HL-60 (cell line): ENCODE measurements around the gene PCDHA9.

Experiments
- DNase-seq, 2 experiments: peaks; one replicate each; pipeline ENCODE4 v3.0.0-alpha.2; 2010 to 2020; ENCODE audit warnings: low read depth in 1 of 2, low spot score in 1 of 2
- H3K27ac ChIP-seq: fragments of 250-450 bp; sonication (Bioruptor Pico); replicated peaks from 2 replicates; pipeline ENCODE4 v1.5.1; 2020; ENCODE audit warnings: mild to moderate bottlenecking, moderate library complexity
- H3K27me3 ChIP-seq: fragments of 250-450 bp; sonication (Bioruptor Pico); 2 replicates; pipeline ENCODE4 v1.5.1; 2021; ENCODE audit warnings: mild to moderate bottlenecking, moderate library complexity; ENCODE audit not compliant: insufficient read depth, poor library complexity, severe bottlenecking
- H3K4me3 ChIP-seq: replicated peaks from 2 replicates; pipeline ENCODE4 v1.5.1; 2011; ENCODE audit warnings: mild to moderate bottlenecking, control low read depth, low read length; ENCODE audit not compliant: insufficient read depth
- GABPA ChIP-seq: IDR thresholded peaks from 2 replicates; pipeline ENCODE4 v1.6.1; 2012; ENCODE audit warnings: low read depth
- POLR2AphosphoS5 ChIP-seq: IDR thresholded peaks from 2 replicates; pipeline ENCODE4 v1.6.1; 2012; ENCODE audit warnings: low read depth
- SPI1 ChIP-seq: IDR thresholded peaks from 2 replicates; pipeline ENCODE4 v1.6.1; 2012; ENCODE audit warnings: low read depth, mild to moderate bottlenecking, borderline replicate concordance
- TF ChIP-seq, protein P1 (sequence below): IDR thresholded peaks from 2 replicates; pipeline ENCODE4 v1.6.1; 2012; ENCODE audit warnings: low read depth; ENCODE audit not compliant: insufficient replicate concordance
- TF ChIP-seq, protein P2 (sequence below): IDR thresholded peaks from one replicate; pipeline ENCODE4 v1.5.1; 2011; ENCODE audit warnings: low read length, control low read depth, inconsistent platforms; ENCODE audit not compliant: insufficient read depth

Gene PCDHA9

DNA sequence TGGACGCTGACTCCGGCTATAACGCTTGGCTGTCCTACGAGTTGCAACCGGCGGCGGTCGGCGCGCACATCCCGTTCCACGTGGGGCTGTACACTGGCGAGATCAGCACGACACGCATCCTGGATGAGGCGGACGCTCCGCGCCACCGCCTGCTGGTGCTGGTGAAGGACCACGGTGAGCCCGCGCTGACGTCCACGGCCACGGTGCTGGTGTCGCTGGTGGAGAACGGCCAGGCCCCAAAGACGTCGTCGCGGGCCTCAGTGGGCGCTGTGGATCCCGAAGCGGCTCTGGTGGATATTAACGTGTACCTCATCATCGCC lies 29.0 kb downstream of the PCDHA9 start:
- Histone ChIP-seq H3K27ac (no peak overlapping the region), H3K4me3 (no peak overlapping the region), H3K27me3 (no peaks in the 10 kb centered on the region)
- TF ChIP-seq GABPA (no peak), SPI1 (no peak), POLR2AphosphoS5 (no peak)
- TF ChIP-seq, protein P1, sequence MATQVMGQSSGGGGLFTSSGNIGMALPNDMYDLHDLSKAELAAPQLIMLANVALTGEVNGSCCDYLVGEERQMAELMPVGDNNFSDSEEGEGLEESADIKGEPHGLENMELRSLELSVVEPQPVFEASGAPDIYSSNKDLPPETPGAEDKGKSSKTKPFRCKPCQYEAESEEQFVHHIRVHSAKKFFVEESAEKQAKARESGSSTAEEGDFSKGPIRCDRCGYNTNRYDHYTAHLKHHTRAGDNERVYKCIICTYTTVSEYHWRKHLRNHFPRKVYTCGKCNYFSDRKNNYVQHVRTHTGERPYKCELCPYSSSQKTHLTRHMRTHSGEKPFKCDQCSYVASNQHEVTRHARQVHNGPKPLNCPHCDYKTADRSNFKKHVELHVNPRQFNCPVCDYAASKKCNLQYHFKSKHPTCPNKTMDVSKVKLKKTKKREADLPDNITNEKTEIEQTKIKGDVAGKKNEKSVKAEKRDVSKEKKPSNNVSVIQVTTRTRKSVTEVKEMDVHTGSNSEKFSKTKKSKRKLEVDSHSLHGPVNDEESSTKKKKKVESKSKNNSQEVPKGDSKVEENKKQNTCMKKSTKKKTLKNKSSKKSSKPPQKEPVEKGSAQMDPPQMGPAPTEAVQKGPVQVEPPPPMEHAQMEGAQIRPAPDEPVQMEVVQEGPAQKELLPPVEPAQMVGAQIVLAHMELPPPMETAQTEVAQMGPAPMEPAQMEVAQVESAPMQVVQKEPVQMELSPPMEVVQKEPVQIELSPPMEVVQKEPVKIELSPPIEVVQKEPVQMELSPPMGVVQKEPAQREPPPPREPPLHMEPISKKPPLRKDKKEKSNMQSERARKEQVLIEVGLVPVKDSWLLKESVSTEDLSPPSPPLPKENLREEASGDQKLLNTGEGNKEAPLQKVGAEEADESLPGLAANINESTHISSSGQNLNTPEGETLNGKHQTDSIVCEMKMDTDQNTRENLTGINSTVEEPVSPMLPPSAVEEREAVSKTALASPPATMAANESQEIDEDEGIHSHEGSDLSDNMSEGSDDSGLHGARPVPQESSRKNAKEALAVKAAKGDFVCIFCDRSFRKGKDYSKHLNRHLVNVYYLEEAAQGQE = no peak
- TF ChIP-seq, protein P2, sequence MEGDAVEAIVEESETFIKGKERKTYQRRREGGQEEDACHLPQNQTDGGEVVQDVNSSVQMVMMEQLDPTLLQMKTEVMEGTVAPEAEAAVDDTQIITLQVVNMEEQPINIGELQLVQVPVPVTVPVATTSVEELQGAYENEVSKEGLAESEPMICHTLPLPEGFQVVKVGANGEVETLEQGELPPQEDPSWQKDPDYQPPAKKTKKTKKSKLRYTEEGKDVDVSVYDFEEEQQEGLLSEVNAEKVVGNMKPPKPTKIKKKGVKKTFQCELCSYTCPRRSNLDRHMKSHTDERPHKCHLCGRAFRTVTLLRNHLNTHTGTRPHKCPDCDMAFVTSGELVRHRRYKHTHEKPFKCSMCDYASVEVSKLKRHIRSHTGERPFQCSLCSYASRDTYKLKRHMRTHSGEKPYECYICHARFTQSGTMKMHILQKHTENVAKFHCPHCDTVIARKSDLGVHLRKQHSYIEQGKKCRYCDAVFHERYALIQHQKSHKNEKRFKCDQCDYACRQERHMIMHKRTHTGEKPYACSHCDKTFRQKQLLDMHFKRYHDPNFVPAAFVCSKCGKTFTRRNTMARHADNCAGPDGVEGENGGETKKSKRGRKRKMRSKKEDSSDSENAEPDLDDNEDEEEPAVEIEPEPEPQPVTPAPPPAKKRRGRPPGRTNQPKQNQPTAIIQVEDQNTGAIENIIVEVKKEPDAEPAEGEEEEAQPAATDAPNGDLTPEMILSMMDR = no peak
- no peak for DNase-seq

DNA sequence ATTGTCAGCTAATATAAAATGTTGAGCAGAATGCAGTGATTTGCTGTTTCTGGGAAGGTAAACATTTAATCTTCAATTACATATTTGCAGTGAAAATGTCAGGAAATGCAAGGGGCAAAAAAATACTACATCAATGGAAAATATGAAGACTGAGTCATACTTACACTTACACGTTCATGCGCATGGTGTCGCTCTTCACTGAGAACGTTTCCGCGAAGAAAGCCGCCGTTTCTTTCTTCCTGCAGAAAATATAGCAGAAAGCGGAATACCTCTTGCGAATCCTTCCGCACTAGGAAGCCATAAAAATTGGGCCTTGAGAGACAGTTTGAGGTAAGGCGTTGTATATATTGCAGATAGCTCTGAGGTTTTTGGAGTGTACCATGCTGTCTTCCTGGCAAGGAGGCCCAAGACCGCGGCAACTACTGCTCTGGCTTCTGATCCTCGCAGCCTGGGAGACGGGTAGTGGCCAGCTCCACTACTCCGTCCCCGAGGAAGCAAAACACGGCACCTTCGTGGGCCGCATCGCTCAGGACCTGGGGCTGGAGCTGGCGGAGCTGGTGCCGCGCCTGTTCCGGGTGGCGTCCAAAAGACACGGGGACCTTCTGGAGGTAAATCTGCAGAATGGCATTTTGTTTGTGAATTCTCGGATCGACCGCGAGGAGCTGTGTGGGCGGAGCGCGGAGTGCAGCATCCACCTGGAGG lies 33.9 kb downstream of the PCDHA9 start, which contains the start of gene PCDHA13:
TSS of gene PCDHA13 (plus strand) at position 236 of the 702 bp plus-strand sequence. CDS start at position 381, 145 bp downstream.
- no peak for DNase-seq
- H3K27ac ChIP-seq = no peak within 1 kb of the TSS
- no peaks in the 10 kb centered on the region for H3K27me3 ChIP-seq
- TF ChIP-seq, protein P1 = no peak
- no peak for TF ChIP-seq SPI1
- no peak for TF ChIP-seq GABPA
- TF ChIP-seq, protein P2 = no peak
- no peak for TF ChIP-seq POLR2AphosphoS5
- H3K4me3 ChIP-seq = no peak within 1 kb of the TSS

DNA sequence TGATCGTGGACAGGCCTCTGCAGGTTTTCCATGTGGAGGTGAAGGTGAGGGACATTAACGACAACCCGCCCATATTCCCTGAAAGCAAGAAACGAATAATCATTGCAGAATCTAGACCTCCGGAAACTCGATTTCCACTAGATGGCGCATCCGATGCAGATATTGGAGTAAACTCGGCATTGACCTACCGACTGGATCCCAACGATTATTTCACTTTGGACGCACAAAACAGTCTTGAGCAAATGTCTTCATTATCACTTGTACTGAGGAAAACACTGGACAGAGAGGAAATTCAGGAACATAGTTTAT lies 34.4 kb downstream of the PCDHA9 start:
- H3K4me3 ChIP-seq = no peak overlapping the region
- no peak for DNase-seq

More for the DNA sequence above, 34.4 kb downstream of the PCDHA9 start:
- H3K27me3 ChIP-seq = no peaks in the 10 kb centered on the region
- TF ChIP-seq, protein P2 = no peak
- TF ChIP-seq SPI1 = no peak
- no peak for TF ChIP-seq GABPA
- no peak for TF ChIP-seq POLR2AphosphoS5
- TF ChIP-seq, protein P1 = no peak
- H3K27ac ChIP-seq = no peak overlapping the region
